ENCODE measurements around the gene S100A16. TPM values are rescaled to one million over a fixed set of nuclear protein-coding genes. Genes with fewer than 3 reads are reported as not detected.

Gene S100A16
- polyA plus RNA-seq, 1 donor (not counting 4 experiments of a cell fraction or from before 2014, with no cell fraction given) = 1,620 TPM

DNA sequence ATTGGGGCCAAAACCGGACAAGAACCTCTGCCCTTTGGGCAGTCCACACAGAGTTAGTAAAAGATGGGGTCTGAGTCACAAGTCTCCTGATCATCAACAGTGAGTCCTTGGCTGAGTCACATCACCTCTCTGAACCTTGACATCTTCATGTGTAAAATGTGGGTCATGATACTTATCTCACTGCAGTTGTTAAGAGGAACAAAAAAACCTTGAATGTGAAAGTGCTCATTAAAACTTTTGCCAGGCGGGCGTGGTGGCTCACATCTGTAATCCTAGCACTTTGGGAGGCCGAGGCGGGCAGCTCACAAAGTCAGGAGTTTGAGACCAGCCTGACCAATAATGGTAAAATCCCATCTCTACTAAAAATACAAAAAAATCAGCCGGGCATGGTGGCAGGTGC, 15.7 kb downstream of the S100A16 start:
- dilution Hi-C loops (cut with MboI; ENCODE audit: extremely low pct_ligation_motif_present, low sequenced_read_pairs) = no loop called here
- no peaks in the 10 kb centered on the region for H3K9me1 ChIP-seq (ENCODE audit: control insufficient read depth, extremely low read depth, insufficient read depth, low read length)
- H3K36me3 ChIP-seq (ENCODE audit: control insufficient read depth in 2 of 2, extremely low read depth in 1 of 2, insufficient read depth in 2 of 2, low read length in 2 of 2) = peaks cover 0 to 8% of the 10 kb centered on the region in 2 experiments
- no peak overlapping the region for H3K9ac ChIP-seq (ENCODE audit: control insufficient read depth, extremely low read depth, insufficient read depth, low read length)
- no peaks in the 10 kb centered on the region for H4K20me1 ChIP-seq (ENCODE audit: control insufficient read depth, extremely low read depth, insufficient read depth, low read length)
- DNase-seq (ENCODE audit: low read depth, low spot score) (no peak), FAIRE-seq (no peak)
- H3K27me3 ChIP-seq (ENCODE audit: control insufficient read depth, extremely low read depth, insufficient read depth, low read length) = no peaks in the 10 kb centered on the region
- H3K79me2 ChIP-seq (ENCODE audit: control insufficient read depth, insufficient read depth, low read length) = no peaks in the 10 kb centered on the region
- H3K27ac ChIP-seq (ENCODE audit: control insufficient read depth, insufficient read depth, low read length) = peak overlapping the region; percentile 14
- peaks cover 5% of the 10 kb centered on the region for H3K4me1 ChIP-seq (ENCODE audit: control insufficient read depth, extremely low read depth, insufficient read depth, low read length)
- H3K4me3 ChIP-seq (ENCODE audit: control insufficient read depth in 2 of 3, extremely low read depth in 1 of 3, insufficient read depth in 2 of 3, low read depth in 1 of 3, low read length in 3 of 3) = no peak overlapping the region
- no peak overlapping the region for H2AFZ ChIP-seq (ENCODE audit: control insufficient read depth, low read length)
- TF ChIP-seq EZH2 (IDR thresholded peaks at IDR 0.05; ENCODE audit: low read length) = no peak
- TF ChIP-seq, protein P1, sequence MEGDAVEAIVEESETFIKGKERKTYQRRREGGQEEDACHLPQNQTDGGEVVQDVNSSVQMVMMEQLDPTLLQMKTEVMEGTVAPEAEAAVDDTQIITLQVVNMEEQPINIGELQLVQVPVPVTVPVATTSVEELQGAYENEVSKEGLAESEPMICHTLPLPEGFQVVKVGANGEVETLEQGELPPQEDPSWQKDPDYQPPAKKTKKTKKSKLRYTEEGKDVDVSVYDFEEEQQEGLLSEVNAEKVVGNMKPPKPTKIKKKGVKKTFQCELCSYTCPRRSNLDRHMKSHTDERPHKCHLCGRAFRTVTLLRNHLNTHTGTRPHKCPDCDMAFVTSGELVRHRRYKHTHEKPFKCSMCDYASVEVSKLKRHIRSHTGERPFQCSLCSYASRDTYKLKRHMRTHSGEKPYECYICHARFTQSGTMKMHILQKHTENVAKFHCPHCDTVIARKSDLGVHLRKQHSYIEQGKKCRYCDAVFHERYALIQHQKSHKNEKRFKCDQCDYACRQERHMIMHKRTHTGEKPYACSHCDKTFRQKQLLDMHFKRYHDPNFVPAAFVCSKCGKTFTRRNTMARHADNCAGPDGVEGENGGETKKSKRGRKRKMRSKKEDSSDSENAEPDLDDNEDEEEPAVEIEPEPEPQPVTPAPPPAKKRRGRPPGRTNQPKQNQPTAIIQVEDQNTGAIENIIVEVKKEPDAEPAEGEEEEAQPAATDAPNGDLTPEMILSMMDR (optimal IDR thresholded peaks at IDR 0.05 in 1 of 3, IDR thresholded peaks at IDR 0.05 in 1 of 3, conservative IDR thresholded peaks at IDR 0.05 in 1 of 3; ENCODE audit: extremely low read depth in 1 of 3, insufficient read depth in 2 of 3, low read length in 3 of 3) = no peak
- H3K9me3 ChIP-seq (ENCODE audit: control insufficient read depth, low read depth, low read length) = no peaks in the 10 kb centered on the region
- no peak overlapping the region for H3K4me2 ChIP-seq (ENCODE audit: control insufficient read depth, extremely low read depth, insufficient read depth, low read depth, low read length)

DNA sequence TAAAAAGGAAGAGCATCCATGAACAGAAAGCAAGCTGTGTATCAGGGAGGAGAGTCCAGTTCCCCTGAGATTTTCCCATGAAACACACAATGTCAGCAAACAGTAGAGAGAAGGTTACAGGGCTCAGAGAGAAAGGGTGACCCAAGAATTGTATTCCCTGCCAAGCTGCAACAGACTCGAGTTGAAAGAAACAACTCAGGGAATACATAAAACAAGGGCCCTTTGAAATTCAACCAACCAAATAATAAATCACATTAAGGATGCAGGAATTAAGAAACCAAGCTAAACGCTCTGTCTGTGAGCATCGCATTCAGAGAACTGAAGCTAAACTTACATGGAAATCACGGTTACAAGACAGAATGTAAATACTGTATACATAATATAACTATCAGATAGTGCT, 20.2 kb downstream of the S100A16 start:
- DNase-seq (ENCODE audit: low read depth, low spot score) (no peak), FAIRE-seq (no peak)
- TF ChIP-seq EZH2 (IDR thresholded peaks at IDR 0.05; ENCODE audit: low read length) = no peak
- TF ChIP-seq, protein P1 (optimal IDR thresholded peaks at IDR 0.05 in 1 of 3, IDR thresholded peaks at IDR 0.05 in 1 of 3, conservative IDR thresholded peaks at IDR 0.05 in 1 of 3; ENCODE audit: extremely low read depth in 1 of 3, insufficient read depth in 2 of 3, low read length in 3 of 3) = no peak
- Histone ChIP-seq H2AFZ (ENCODE audit: control insufficient read depth, low read length) (no peak overlapping the region), H4K20me1 (ENCODE audit: control insufficient read depth, extremely low read depth, insufficient read depth, low read length) (no peaks in the 10 kb centered on the region), H3K27me3 (ENCODE audit: control insufficient read depth, extremely low read depth, insufficient read depth, low read length) (no peaks in the 10 kb centered on the region), H3K9me3 (ENCODE audit: control insufficient read depth, low read depth, low read length) (no peaks in the 10 kb centered on the region), H3K9ac (ENCODE audit: control insufficient read depth, extremely low read depth, insufficient read depth, low read length) (no peak overlapping the region), H3K9me1 (ENCODE audit: control insufficient read depth, extremely low read depth, insufficient read depth, low read length) (no peaks in the 10 kb centered on the region), H3K36me3 (ENCODE audit: control insufficient read depth in 2 of 2, extremely low read depth in 1 of 2, insufficient read depth in 2 of 2, low read length in 2 of 2) (no peaks in the 10 kb centered on the region), H3K4me2 (ENCODE audit: control insufficient read depth, extremely low read depth, insufficient read depth, low read depth, low read length) (no peak overlapping the region), H3K27ac (ENCODE audit: control insufficient read depth, insufficient read depth, low read length) (no peak overlapping the region), H3K4me1 (ENCODE audit: control insufficient read depth, extremely low read depth, insufficient read depth, low read length) (peaks cover 3% of the 10 kb centered on the region), H3K4me3 (ENCODE audit: control insufficient read depth in 2 of 3, extremely low read depth in 1 of 3, insufficient read depth in 2 of 3, low read depth in 1 of 3, low read length in 3 of 3) (no peak overlapping the region), H3K79me2 (ENCODE audit: control insufficient read depth, insufficient read depth, low read length) (no peaks in the 10 kb centered on the region)
- dilution Hi-C loops (cut with MboI; ENCODE audit: extremely low pct_ligation_motif_present, low sequenced_read_pairs) = no loop called here

Data from keratinocyte (primary cell).